ENCODE data around the gene PPP2R5D. TPM values are rescaled to one million over a fixed set of nuclear protein-coding genes. Genes with fewer than 3 reads are reported as not detected.

PPP2R5D gene
- total RNA-seq, 4 donors from 2014 or later = 35.1 to 51.9 (median 41.6) TPM

DNA sequence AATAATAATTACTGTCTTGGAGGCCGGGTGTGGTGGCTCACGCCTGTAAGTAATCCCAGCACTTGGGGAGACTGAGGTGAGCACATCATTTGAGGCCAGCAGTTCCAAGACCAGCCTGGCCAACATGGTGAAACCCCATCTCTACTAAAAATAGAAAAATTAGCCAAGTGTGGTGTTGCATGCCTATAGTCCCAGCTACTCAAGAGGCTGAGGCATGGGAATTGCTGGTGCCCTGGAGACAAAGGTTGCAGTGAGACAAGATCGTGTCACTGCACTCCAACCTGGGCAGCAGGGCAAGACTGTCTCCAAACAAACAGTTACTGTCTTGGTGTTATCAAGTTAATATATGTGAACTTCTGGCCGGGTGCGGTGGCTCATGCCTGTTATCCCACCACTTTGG, 42.0 kb downstream of the PPP2R5D start:
- no peak overlapping the region for H3K4me3 ChIP-seq
- H3K27ac ChIP-seq = no peak overlapping the region
- DNase-seq (ENCODE audit: low spot score in 2 of 2) = no peak
- peaks cover 22% of the 10 kb centered on the region for H3K4me1 ChIP-seq
- no peak for TF ChIP-seq POLR2AphosphoS5 (IDR thresholded peaks at IDR 0.05)
- no peak for TF ChIP-seq POLR2A (IDR thresholded peaks at IDR 0.05)
- TF ChIP-seq, protein P1, sequence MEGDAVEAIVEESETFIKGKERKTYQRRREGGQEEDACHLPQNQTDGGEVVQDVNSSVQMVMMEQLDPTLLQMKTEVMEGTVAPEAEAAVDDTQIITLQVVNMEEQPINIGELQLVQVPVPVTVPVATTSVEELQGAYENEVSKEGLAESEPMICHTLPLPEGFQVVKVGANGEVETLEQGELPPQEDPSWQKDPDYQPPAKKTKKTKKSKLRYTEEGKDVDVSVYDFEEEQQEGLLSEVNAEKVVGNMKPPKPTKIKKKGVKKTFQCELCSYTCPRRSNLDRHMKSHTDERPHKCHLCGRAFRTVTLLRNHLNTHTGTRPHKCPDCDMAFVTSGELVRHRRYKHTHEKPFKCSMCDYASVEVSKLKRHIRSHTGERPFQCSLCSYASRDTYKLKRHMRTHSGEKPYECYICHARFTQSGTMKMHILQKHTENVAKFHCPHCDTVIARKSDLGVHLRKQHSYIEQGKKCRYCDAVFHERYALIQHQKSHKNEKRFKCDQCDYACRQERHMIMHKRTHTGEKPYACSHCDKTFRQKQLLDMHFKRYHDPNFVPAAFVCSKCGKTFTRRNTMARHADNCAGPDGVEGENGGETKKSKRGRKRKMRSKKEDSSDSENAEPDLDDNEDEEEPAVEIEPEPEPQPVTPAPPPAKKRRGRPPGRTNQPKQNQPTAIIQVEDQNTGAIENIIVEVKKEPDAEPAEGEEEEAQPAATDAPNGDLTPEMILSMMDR (IDR thresholded peaks at IDR 0.05) = no peak
- TF ChIP-seq EP300 (IDR thresholded peaks at IDR 0.05) = no peak
- H3K27me3 ChIP-seq = no peaks in the 10 kb centered on the region
- H3K36me3 ChIP-seq = peaks cover 70% of the 10 kb centered on the region
- H3K9me3 ChIP-seq = no peaks in the 10 kb centered on the region
- WGBS = 97% methylated on average over 5 of the region's 5 CpGs

DNA sequence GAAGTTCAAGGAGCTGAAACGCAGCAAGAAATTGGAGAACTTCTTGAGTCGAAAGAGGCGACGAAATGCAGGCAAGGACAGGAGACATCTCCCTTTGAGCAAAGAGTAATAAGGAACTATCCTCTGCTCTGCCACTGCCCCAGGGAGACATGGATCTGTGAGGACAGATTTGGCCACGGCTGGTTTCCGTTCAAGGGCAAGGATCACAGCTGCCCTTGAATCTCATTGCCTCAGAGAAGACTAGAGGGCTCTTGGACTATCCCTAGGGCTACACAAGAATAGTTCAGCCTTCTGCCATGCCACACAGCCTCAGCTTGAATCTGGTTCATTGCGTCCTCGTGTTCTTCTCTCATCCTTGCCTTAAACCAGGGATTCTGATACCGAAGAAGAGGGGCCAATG, 44.8 kb downstream of the PPP2R5D start:
- no peak overlapping the region for H3K4me3 ChIP-seq
- DNase-seq (ENCODE audit: low spot score in 2 of 2) = no peak
- TF ChIP-seq POLR2A (IDR thresholded peaks at IDR 0.05) (no peak), EP300 (IDR thresholded peaks at IDR 0.05) (no peak), POLR2AphosphoS5 (IDR thresholded peaks at IDR 0.05) (no peak)
- TF ChIP-seq, protein P1 (IDR thresholded peaks at IDR 0.05) = no peak
- H3K9me3 ChIP-seq = no peaks in the 10 kb centered on the region
- H3K27ac ChIP-seq = no peak overlapping the region
- peaks cover 4% of the 10 kb centered on the region for H3K4me1 ChIP-seq
- peaks cover 88% of the 10 kb centered on the region for H3K36me3 ChIP-seq
- WGBS = 87% methylated on average over 9 of the region's 9 CpGs
- H3K27me3 ChIP-seq = no peaks in the 10 kb centered on the region

DNA sequence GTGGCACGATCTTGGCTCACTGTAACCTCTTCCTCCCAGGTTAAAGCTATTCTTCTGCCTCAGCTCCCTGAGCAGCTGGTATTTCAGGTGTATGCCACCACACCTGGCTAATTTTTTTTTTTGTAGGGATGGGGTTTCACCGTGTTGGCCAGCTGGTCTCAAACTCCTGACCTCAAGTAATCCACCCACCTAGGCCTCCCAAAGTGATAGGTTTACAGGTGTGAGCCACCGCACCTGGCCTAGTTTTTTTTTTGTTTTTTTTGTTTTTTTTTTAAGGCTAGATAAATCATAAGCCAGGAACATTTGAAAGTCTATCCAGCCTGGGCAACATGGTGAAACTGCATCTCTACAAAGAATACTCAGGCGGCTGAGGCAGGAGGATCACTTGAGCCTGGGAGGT, 48.0 kb downstream of the PPP2R5D start:
- peaks cover 86% of the 10 kb centered on the region for H3K36me3 ChIP-seq
- H3K9me3 ChIP-seq = no peaks in the 10 kb centered on the region
- DNase-seq (ENCODE audit: low spot score in 2 of 2) = no peak
- no peak overlapping the region for H3K27ac ChIP-seq
- TF ChIP-seq POLR2A (IDR thresholded peaks at IDR 0.05) = no peak
- TF ChIP-seq POLR2AphosphoS5 (IDR thresholded peaks at IDR 0.05) = no peak
- TF ChIP-seq, protein P1 (IDR thresholded peaks at IDR 0.05) = no peak
- TF ChIP-seq EP300 (IDR thresholded peaks at IDR 0.05) = no peak
- 90% methylated on average over 4 of the region's 4 CpGs for WGBS
- no peak overlapping the region for H3K4me3 ChIP-seq
- H3K4me1 ChIP-seq = no peaks in the 10 kb centered on the region
- H3K27me3 ChIP-seq = no peaks in the 10 kb centered on the region

DNA sequence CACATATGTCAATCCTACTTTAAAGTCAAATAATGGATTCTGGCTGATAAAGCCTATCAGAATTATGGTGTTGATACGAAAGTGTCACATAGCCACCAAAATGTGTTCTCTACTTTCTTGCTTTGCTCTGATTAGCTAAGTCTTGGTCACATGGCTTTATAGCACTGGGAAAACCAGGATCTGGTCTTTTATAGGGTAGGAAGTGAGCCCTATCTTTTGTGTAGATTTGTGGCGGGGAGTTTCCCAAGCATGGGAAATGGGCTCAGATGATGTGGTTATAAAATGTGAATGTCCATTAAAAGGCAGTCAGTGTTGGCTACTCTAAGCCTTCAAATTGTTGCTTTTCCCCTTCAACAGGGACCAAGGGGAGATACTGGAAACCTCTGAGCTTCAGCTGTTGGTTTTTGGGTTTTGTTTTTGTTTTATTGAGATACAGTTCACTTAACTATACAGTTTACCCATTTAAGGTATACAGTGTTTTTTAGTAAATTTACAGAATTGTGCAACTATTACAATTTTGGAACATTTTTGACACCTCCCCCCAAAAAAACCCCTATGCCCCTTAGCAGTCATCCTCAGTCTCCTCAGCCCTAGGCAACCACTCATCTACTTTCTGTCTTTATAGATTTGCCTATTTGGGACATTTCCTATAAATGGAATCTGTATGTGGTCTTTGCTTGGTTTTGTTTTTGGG, 49.3 kb downstream of the PPP2R5D start:
- no peak for TF ChIP-seq EP300 (IDR thresholded peaks at IDR 0.05)
- TF ChIP-seq POLR2A (IDR thresholded peaks at IDR 0.05) = no peak
- TF ChIP-seq, protein P1 (IDR thresholded peaks at IDR 0.05) = no peak
- no peaks in the 10 kb centered on the region for H3K4me1 ChIP-seq
- H3K27ac ChIP-seq = no peak overlapping the region
- no peaks in the 10 kb centered on the region for H3K9me3 ChIP-seq
- WGBS = 84% methylated on average over 2 of the region's 2 CpGs
- no peaks in the 10 kb centered on the region for H3K27me3 ChIP-seq
- peaks cover 86% of the 10 kb centered on the region for H3K36me3 ChIP-seq
- H3K4me3 ChIP-seq = no peak overlapping the region
- no peak for DNase-seq (ENCODE audit: low spot score in 2 of 2)

DNA sequence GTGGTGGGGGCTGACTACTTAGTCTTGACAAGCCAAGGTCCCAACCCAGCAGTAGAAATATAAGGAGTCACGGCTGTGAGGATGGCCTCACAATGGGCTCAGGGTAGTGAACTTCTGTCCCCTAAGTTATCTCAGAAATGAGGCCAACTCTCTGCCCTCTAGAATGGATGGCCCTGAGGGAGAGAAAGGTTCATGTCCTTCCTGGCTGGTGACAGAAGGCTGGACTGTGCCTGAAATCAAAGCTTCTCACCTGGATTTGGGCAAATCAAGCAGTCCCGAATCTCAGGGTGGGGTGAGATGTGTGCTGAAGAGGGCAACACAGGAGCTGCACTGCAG, 49.8 kb downstream of the PPP2R5D start:
- TF ChIP-seq, protein P1 (IDR thresholded peaks at IDR 0.05) = no peak
- TF ChIP-seq EP300 (IDR thresholded peaks at IDR 0.05) (no peak), POLR2A (IDR thresholded peaks at IDR 0.05) (no peak), POLR2AphosphoS5 (IDR thresholded peaks at IDR 0.05) (no peak)
- H3K27ac ChIP-seq = no peak overlapping the region
- H3K4me1 ChIP-seq = no peaks in the 10 kb centered on the region
- no peak overlapping the region for H3K4me3 ChIP-seq
- H3K27me3 ChIP-seq = no peaks in the 10 kb centered on the region
- no peaks in the 10 kb centered on the region for H3K9me3 ChIP-seq
- DNase-seq (ENCODE audit: low spot score in 2 of 2) = no peak
- peaks cover 86% of the 10 kb centered on the region for H3K36me3 ChIP-seq
- WGBS = 97% methylated on average over 2 of the region's 2 CpGs
